Natural killer cell treated with Interleukin-12 subunit alpha and Interleukin-12 subunit beta and Interleukin-15 and Interleukin-18, amount 100 ng/mL, for 72 hours (primary cell): ENCODE results near the gene ZBTB20. TPM values are rescaled to one million over a fixed set of nuclear protein-coding genes. Genes with fewer than 3 reads are reported as not detected.

Experiments used
- ATAC-seq, 2 donors: fragments of 150-1000 bp; cut with Tn5 transposase in 1 of 2; sonication (Bioruptor Pico), chemical (Tn5 transposase) in 1 of 2; 2 replicates each; pipeline ENCODE4 v1.10.0; 2021
- DNase-seq: peaks from one replicate; pipeline ENCODE4 v3.0.0; 2022; ENCODE audit warnings: low spot score
- H3K27ac Mint-ChIP-seq, 2 donors: 1 replicate in 1 of 2; 2 replicates in 1 of 2; pipeline ENCODE4 v1.8.0; 2022; ENCODE audit warnings: mixed read lengths in 2 of 2, mild to moderate bottlenecking in 1 of 2, moderate library complexity in 1 of 2
- H3K27me3 Mint-ChIP-seq, 2 donors: 1 replicate in 1 of 2; 2 replicates in 1 of 2; pipeline ENCODE4 v1.8.0; 2022; ENCODE audit warnings: mixed read lengths in 2 of 2
- H3K36me3 Mint-ChIP-seq: one replicate; pipeline ENCODE4 v1.8.0; 2022; ENCODE audit warnings: mixed read lengths
- H3K4me1 Mint-ChIP-seq, 2 donors: 1 replicate in 1 of 2; 2 replicates in 1 of 2; pipeline ENCODE4 v1.8.0; 2022; ENCODE audit warnings: low read depth in 2 of 2, mixed read lengths in 2 of 2, mild to moderate bottlenecking in 1 of 2
- H3K4me3 Mint-ChIP-seq: one replicate; pipeline ENCODE4 v1.8.0; 2022; ENCODE audit warnings: mixed read lengths
- H3K9me3 Mint-ChIP-seq: 2 replicates; pipeline ENCODE4 v1.8.0; 2022; ENCODE audit warnings: mixed read lengths
- total RNA-seq, 2 donors: library from RNA; stranded (reverse); gene quantifications; one replicate each; pipeline ENCODE4 v1.2.3, GENCODE V29; 2022

The ZBTB20 gene
- total RNA-seq, 2 donors from 2014 or later = 8.7 to 14.2 TPM

GRCh38 chr3:114401346-114401745, 745.7 kb downstream of the ZBTB20 start:
- ATAC-seq (no peak), DNase-seq (no peak)
- no peaks in the 10 kb centered on the region for H3K27me3 Mint-ChIP-seq
- H3K36me3 Mint-ChIP-seq = no peaks in the 10 kb centered on the region
- H3K4me1 Mint-ChIP-seq = peaks cover 0 to 6% of the 10 kb centered on the region in 2 donors
- H3K9me3 Mint-ChIP-seq = no peaks in the 10 kb centered on the region
- no peak overlapping the region for H3K27ac Mint-ChIP-seq
- H3K4me3 Mint-ChIP-seq = no peak overlapping the region

- Mint-ChIP-seq H3K36me3 (no peaks in the 10 kb centered on the region), H3K4me3 (no peak overlapping the region), H3K27ac (no peak overlapping the region), H3K9me3 (no peaks in the 10 kb centered on the region), H3K4me1 (peaks cover 0 to 6% of the 10 kb centered on the region in 2 donors), H3K27me3 (no peaks in the 10 kb centered on the region)
- DNase-seq = no peak
- ATAC-seq = no peak
These were observed 746.7 kb downstream of the ZBTB20 start for GRCh38 chr3:114400371-114400770.

GRCh38 chr3:114394551-114394950, 752.5 kb downstream of the ZBTB20 start:
- no peaks in the 10 kb centered on the region for H3K27me3 Mint-ChIP-seq
- no peak overlapping the region for H3K4me3 Mint-ChIP-seq
- ATAC-seq (no peak), DNase-seq (no peak)
- peaks cover 16 to 27% of the 10 kb centered on the region in 2 donors for H3K4me1 Mint-ChIP-seq
- no peaks in the 10 kb centered on the region for H3K36me3 Mint-ChIP-seq
- H3K9me3 Mint-ChIP-seq = peaks cover 11% of the 10 kb centered on the region
- no peak overlapping the region for H3K27ac Mint-ChIP-seq

GRCh38 chr3:114393367-114394072, 753.6 kb downstream of the ZBTB20 start:
- Mint-ChIP-seq H3K4me1 (peaks cover 23 to 35% of the 10 kb centered on the region in 2 donors), H3K4me3 (no peak overlapping the region), H3K27ac (no peak overlapping the region), H3K9me3 (peaks cover 11% of the 10 kb centered on the region), H3K36me3 (no peaks in the 10 kb centered on the region), H3K27me3 (no peaks in the 10 kb centered on the region)
- ATAC-seq (no peak), DNase-seq (no peak)

GRCh38 chr3:114392831-114393230, 754.3 kb downstream of the ZBTB20 start:
- no peaks in the 10 kb centered on the region for H3K27me3 Mint-ChIP-seq
- H3K4me3 Mint-ChIP-seq = no peak overlapping the region
- peaks cover 11% of the 10 kb centered on the region for H3K9me3 Mint-ChIP-seq
- H3K27ac Mint-ChIP-seq = no peak overlapping the region
- no peaks in the 10 kb centered on the region for H3K36me3 Mint-ChIP-seq
- no peak for ATAC-seq
- peaks cover 27 to 40% of the 10 kb centered on the region in 2 donors for H3K4me1 Mint-ChIP-seq
- no peak for DNase-seq

- H3K27ac Mint-ChIP-seq = peak overlapping the region; percentile 18 to 49
- DNase-seq (no peak), ATAC-seq (peak; percentile 65 to 83)
- H3K27me3 Mint-ChIP-seq = no peaks in the 10 kb centered on the region
- H3K4me1 Mint-ChIP-seq = peaks cover 29 to 33% of the 10 kb centered on the region in 2 donors
- H3K4me3 Mint-ChIP-seq = peak overlapping the region; percentile 45
- H3K9me3 Mint-ChIP-seq = peaks cover 11% of the 10 kb centered on the region
- no peaks in the 10 kb centered on the region for H3K36me3 Mint-ChIP-seq
These were observed 757.9 kb downstream of the ZBTB20 start for GRCh38 chr3:114389156-114389555.

GRCh38 chr3:114384558-114384903, 762.6 kb downstream of the ZBTB20 start:
- Mint-ChIP-seq H3K4me3 (no peak overlapping the region), H3K4me1 (peaks cover 13 to 17% of the 10 kb centered on the region in 2 donors), H3K27me3 (no peaks in the 10 kb centered on the region), H3K36me3 (no peaks in the 10 kb centered on the region), H3K27ac (no peak overlapping the region), H3K9me3 (no peaks in the 10 kb centered on the region)
- DNase-seq (no peak), ATAC-seq (no peak)

GRCh38 chr3:114383875-114384557, 763.1 kb downstream of the ZBTB20 start:
- peaks cover 10 to 15% of the 10 kb centered on the region in 2 donors for H3K4me1 Mint-ChIP-seq
- no peaks in the 10 kb centered on the region for H3K9me3 Mint-ChIP-seq
- no peak overlapping the region for H3K27ac Mint-ChIP-seq
- ATAC-seq (peak; percentile 90 to 92), DNase-seq (peak; percentile 79)
- H3K36me3 Mint-ChIP-seq = no peaks in the 10 kb centered on the region
- H3K4me3 Mint-ChIP-seq = no peak overlapping the region
- no peaks in the 10 kb centered on the region for H3K27me3 Mint-ChIP-seq

- Mint-ChIP-seq H3K27ac (no peak overlapping the region), H3K4me3 (no peak overlapping the region)
These were observed 766.8 kb downstream of the ZBTB20 start for GRCh38 chr3:114380233-114380651.

GRCh38 chr3:114379266-114379665, 767.8 kb downstream of the ZBTB20 start:
- H3K4me3 Mint-ChIP-seq = no peak overlapping the region
- H3K36me3 Mint-ChIP-seq = no peaks in the 10 kb centered on the region
- DNase-seq (no peak), ATAC-seq (no peak)
- H3K27me3 Mint-ChIP-seq = no peaks in the 10 kb centered on the region
- H3K4me1 Mint-ChIP-seq = peaks cover 0 to 5% of the 10 kb centered on the region in 2 donors
- no peaks in the 10 kb centered on the region for H3K9me3 Mint-ChIP-seq
- H3K27ac Mint-ChIP-seq = no peak overlapping the region

More at GRCh38 chr3:114380233-114380651, 766.8 kb downstream of the ZBTB20 start:
- Mint-ChIP-seq H3K27me3 (no peaks in the 10 kb centered on the region), H3K36me3 (no peaks in the 10 kb centered on the region), H3K4me1 (peaks cover 0 to 6% of the 10 kb centered on the region in 2 donors), H3K9me3 (no peaks in the 10 kb centered on the region)
- ATAC-seq (no peak), DNase-seq (no peak)

- Mint-ChIP-seq H3K36me3 (no peaks in the 10 kb centered on the region), H3K27me3 (no peaks in the 10 kb centered on the region), H3K4me3 (no peak overlapping the region)
These were observed 768.3 kb downstream of the ZBTB20 start for GRCh38 chr3:114378760-114379159.

GRCh38 chr3:114377426-114377825, 769.7 kb downstream of the ZBTB20 start:
- Mint-ChIP-seq H3K27me3 (no peaks in the 10 kb centered on the region), H3K36me3 (no peaks in the 10 kb centered on the region), H3K27ac (no peak overlapping the region), H3K4me3 (no peak overlapping the region), H3K9me3 (no peaks in the 10 kb centered on the region), H3K4me1 (no peaks in the 10 kb centered on the region)
- no peak for DNase-seq
- ATAC-seq = no peak

More at GRCh38 chr3:114378760-114379159, 768.3 kb downstream of the ZBTB20 start:
- Mint-ChIP-seq H3K4me1 (no peaks in the 10 kb centered on the region), H3K9me3 (no peaks in the 10 kb centered on the region), H3K27ac (no peak overlapping the region)
- no peak for ATAC-seq
- DNase-seq = no peak

GRCh38 chr3:114376516-114377185, 770.4 kb downstream of the ZBTB20 start:
- Mint-ChIP-seq H3K36me3 (no peaks in the 10 kb centered on the region), H3K4me3 (no peak overlapping the region)

More at GRCh38 chr3:114376516-114377185, 770.4 kb downstream of the ZBTB20 start:
- Mint-ChIP-seq H3K27me3 (no peaks in the 10 kb centered on the region), H3K4me1 (no peaks in the 10 kb centered on the region), H3K27ac (no peak overlapping the region), H3K9me3 (no peaks in the 10 kb centered on the region)
- DNase-seq = no peak
- no peak for ATAC-seq
